HT1080 (cell line): Measurements from ENCODE around the gene ZNF747. TPM values are rescaled to one million over a fixed set of nuclear protein-coding genes. Genes with fewer than 3 reads are reported as not detected.

ENCODE experiments used
- DNase-seq: peaks from one replicate; pipeline ENCODE4 v3.0.0-alpha.2; 2015; ENCODE audit warnings: low read depth
- polyA plus RNA-seq, 2 experiments: library from polyadenylated mRNA; depleted of rRNA; stranded (reverse); fragments of >200 nt; gene quantifications; 2 replicates each; pipeline ENCODE4 v1.2.3, GENCODE V29; 2015
- total RNA-seq: library from RNA; depleted of rRNA; stranded (reverse); fragments of >200 nt; shearing (Covaris generic); gene quantifications from 2 replicates; pipeline ENCODE4 v1.2.3, GENCODE V29; 2014; rRNA removed

Gene ZNF747
- 7.3 and 9.5 TPM in 2 replicates for total RNA-seq
- 6.2 and 7.8 TPM in 2 replicates for polyA plus RNA-seq (2015; cell fraction: cytosol; rRNA removed)
- 7.6 and 9.6 TPM in 2 replicates for polyA plus RNA-seq (2015; cell fraction: nucleus; rRNA removed)

GRCh38 chr16:30534368-30535105, at the start of gene ZNF747:
TSS of gene ZNF747 (minus strand) at chr16:30534858. CDS start at chr16:30534679, 179 bp downstream.
- DNase-seq, result peak; percentile 73

- no peak for DNase-seq
Measured at GRCh38 chr16:30582611-30583340, 48.1 kb upstream of the ZNF747 start.

GRCh38 chr16:30581457-30581856, 46.8 kb upstream of the ZNF747 start:
- DNase-seq, result no peak

GRCh38 chr16:30574678-30575077, 40.0 kb upstream of the ZNF747 start:
- DNase-seq, result no peak

- DNase-seq, result peak; percentile 98
Measured at GRCh38 chr16:30571445-30572322, 37.0 kb upstream of the ZNF747 start, which contains the start of gene ZNF688. TSS of gene ZNF688 (minus strand) at chr16:30571714. CDS start at chr16:30571629, 85 bp downstream.

GRCh38 chr16:30570636-30571444, 36.2 kb upstream of the ZNF747 start:
- DNase-seq, result no peak

GRCh38 chr16:30569746-30570635, 35.3 kb upstream of the ZNF747 start:
- no peak for DNase-seq

- no peak for DNase-seq
Measured at GRCh38 chr16:30569281-30569680, 34.6 kb upstream of the ZNF747 start.

- DNase-seq, result peak; percentile 69
Measured at GRCh38 chr16:30567991-30568638, 33.5 kb upstream of the ZNF747 start.

- DNase-seq, result peak; percentile 15
Measured at GRCh38 chr16:30567160-30567990, 32.7 kb upstream of the ZNF747 start.

- no peak for DNase-seq
Measured at GRCh38 chr16:30566531-30566930, 31.9 kb upstream of the ZNF747 start.

- no peak for DNase-seq
Measured at GRCh38 chr16:30565984-30566383, 31.3 kb upstream of the ZNF747 start.

- no peak for DNase-seq
Measured at GRCh38 chr16:30565526-30565925, 30.9 kb upstream of the ZNF747 start.

GRCh38 chr16:30562021-30562420, 27.4 kb upstream of the ZNF747 start:
- no peak for DNase-seq

GRCh38 chr16:30561089-30561816, 26.6 kb upstream of the ZNF747 start:
- DNase-seq, result no peak

- no peak for DNase-seq
Measured at GRCh38 chr16:30559690-30560089, 25.0 kb upstream of the ZNF747 start.

- no peak for DNase-seq
Measured at GRCh38 chr16:30558789-30559377, 24.2 kb upstream of the ZNF747 start.
